Caco-2 (cell line): ENCODE data around the gene CAMKMT. TPM values are rescaled to one million over a fixed set of nuclear protein-coding genes. Genes with fewer than 3 reads are reported as not detected.

ENCODE experiments used
- BruUV-seq: library from RNA; stranded (reverse); fragments of 400-500 nt; replicated peaks from 2 replicates; lab custom pipeline; 2021; lab: Mats Ljungman, UMichigan
- CTCF ChIA-PET: fragments of 300-600 bp; sonication (Branson Sonifier 250); formaldehyde crosslinking; loops from one replicate; lab custom pipeline; 2022; ENCODE audit warnings: antibody characterized with exemption; lab: Charles Lee
- POLR2A ChIA-PET: fragments of 300-600 bp; sonication (Branson Sonifier 250); formaldehyde crosslinking; loops from one replicate; lab custom pipeline; 2022; ENCODE audit warnings: antibody characterized with exemption; lab: Charles Lee
- DNase-seq, 2 experiments: peaks; one replicate each; pipeline versions ENCODE4 v3.0.0 to v3.0.0-alpha.2; 2020 to 2022
- H3K27me3 ChIP-seq: replicated peaks from 2 replicates; pipeline ENCODE4 v1.6.0; 2011; ENCODE audit warnings: low read length; ENCODE audit not compliant: control insufficient read depth, insufficient read depth
- H3K36me3 ChIP-seq: 2 replicates; pipeline ENCODE4 v1.5.1; 2011; ENCODE audit warnings: low read length; ENCODE audit not compliant: control insufficient read depth, insufficient read depth
- H3K4me1 ChIP-seq: fragments of 250-450 bp; sonication (Bioruptor Pico); 2 replicates; pipeline ENCODE4 v1.5.1; 2020; ENCODE audit warnings: mild to moderate bottlenecking
- H3K4me3 ChIP-seq: 2 replicates; pipeline ENCODE4 v1.5.1; 2011; ENCODE audit warnings: low read depth, mild to moderate bottlenecking, control low read depth, low read length
- H3K9me3 ChIP-seq: fragments of 250-450 bp; sonication (Bioruptor Pico); 2 replicates; pipeline ENCODE4 v1.5.1; 2020; ENCODE audit warnings: mild to moderate bottlenecking, moderate library complexity
- H3K27ac Mint-ChIP-seq: one replicate; pipeline ENCODE4 v1.8.0; 2022; ENCODE audit warnings: mixed read lengths; ENCODE audit not compliant: unreplicated experiment
- H3K27me3 Mint-ChIP-seq: one replicate; pipeline ENCODE4 v1.8.0; 2022; ENCODE audit warnings: mixed read lengths; ENCODE audit not compliant: insufficient read depth, unreplicated experiment
- H3K36me3 Mint-ChIP-seq: one replicate; pipeline ENCODE4 v1.8.0; 2022; ENCODE audit warnings: mild to moderate bottlenecking, mixed read lengths; ENCODE audit not compliant: insufficient read depth, unreplicated experiment
- H3K4me1 Mint-ChIP-seq: one replicate; pipeline ENCODE4 v1.8.0; 2022; ENCODE audit warnings: low read depth, mixed read lengths; ENCODE audit not compliant: unreplicated experiment
- H3K4me3 Mint-ChIP-seq: one replicate; pipeline ENCODE4 v1.8.0; 2022; ENCODE audit warnings: mild to moderate bottlenecking, moderate library complexity, mixed read lengths; ENCODE audit not compliant: unreplicated experiment
- H3K9me3 Mint-ChIP-seq: one replicate; pipeline ENCODE4 v1.8.0; 2022; ENCODE audit warnings: mixed read lengths; ENCODE audit not compliant: unreplicated experiment
- CTCF ChIP-seq, 2 experiments: fragments of 200-600 bp in 1 of 2; IDR thresholded peaks; 1 replicate in 1 of 2; 2 replicates in 1 of 2; pipeline versions ENCODE4 v1.5.1 to v1.8.0; 2011 to 2022; ENCODE audit warnings: antibody characterized with exemption in 1 of 2, control low read depth in 1 of 2, inconsistent platforms in 1 of 2, low read depth in 1 of 2, low read length in 1 of 2, mild to moderate bottlenecking in 1 of 2, moderate library complexity in 1 of 2; ENCODE audit not compliant: insufficient read depth in 1 of 2, severe bottlenecking in 1 of 2, unreplicated experiment in 1 of 2
- intact Hi-C: fragments of 100-400 bp; cut with micrococcal nuclease; formaldehyde crosslinking; loops from one replicate; pipeline ENCODE4 v1.10.0; 2022; ENCODE audit not compliant: unreplicated experiment
- total RNA-seq: library from RNA; stranded (reverse); gene quantifications from 2 replicates; pipeline ENCODE4 v1.2.3, GENCODE V29; 2022

The CAMKMT gene
- total RNA-seq, 1 experiment from 2014 or later: 25.2 TPM

- Histone ChIP-seq H3K9me3 (no peaks in the 10 kb centered on the region), H3K36me3 (no peaks in the 10 kb centered on the region), H3K4me1 (peaks cover 15% of the 10 kb centered on the region), H3K4me3 (no peak overlapping the region), H3K27me3 (no peaks in the 10 kb centered on the region)
- ChIA-PET CTCF (interaction anchor here (0.9 kb wide), 1 partner anchor 69 kb away, joined by 5 read pairs; no protein-coding TSS in a partner anchor), POLR2A (no interaction called here)
- TF ChIP-seq CTCF (IDR thresholded peaks at IDR 0.05; ENCODE audit: insufficient read depth in 1 of 2, low read depth in 1 of 2, low read length in 1 of 2, severe bottlenecking in 1 of 2, unreplicated experiment in 1 of 2): no peak
- Mint-ChIP-seq H3K27me3 (no peaks in the 10 kb centered on the region), H3K27ac (peak overlapping the region; percentile 59), H3K36me3 (no peaks in the 10 kb centered on the region), H3K9me3 (no peaks in the 10 kb centered on the region), H3K4me1 (peaks cover 15% of the 10 kb centered on the region), H3K4me3 (no peak overlapping the region)
- intact Hi-C loops: no loop called here
- BruUV-seq: no TSS peak
- DNase-seq: no peak
These were observed 186.7 kb downstream of the CAMKMT start for GRCh38 chr2:44548221-44549098.

- Histone ChIP-seq H3K27me3 (no peaks in the 10 kb centered on the region), H3K4me3 (no peak overlapping the region), H3K9me3 (no peaks in the 10 kb centered on the region), H3K4me1 (peaks cover 15% of the 10 kb centered on the region), H3K36me3 (no peaks in the 10 kb centered on the region)
- POLR2A ChIA-PET: no interaction called here
- intact Hi-C loops: no loop called here
- CTCF ChIA-PET: no interaction called here
- H3K27ac Mint-ChIP-seq: peak overlapping the region; percentile 59
- no peaks in the 10 kb centered on the region for H3K27me3 Mint-ChIP-seq
- BruUV-seq: no TSS peak
- H3K4me3 Mint-ChIP-seq: no peak overlapping the region
- H3K9me3 Mint-ChIP-seq: no peaks in the 10 kb centered on the region
- no peak for TF ChIP-seq CTCF (IDR thresholded peaks at IDR 0.05; ENCODE audit: insufficient read depth in 1 of 2, low read depth in 1 of 2, low read length in 1 of 2, severe bottlenecking in 1 of 2, unreplicated experiment in 1 of 2)
- H3K4me1 Mint-ChIP-seq: peaks cover 15% of the 10 kb centered on the region
- H3K36me3 Mint-ChIP-seq: no peaks in the 10 kb centered on the region
- DNase-seq: no peak
These were observed 187.3 kb downstream of the CAMKMT start for GRCh38 chr2:44549099-44549471.

GRCh38 chr2:44549856-44550255 lies 188.1 kb downstream of the CAMKMT start:
- no peaks in the 10 kb centered on the region for H3K36me3 Mint-ChIP-seq
- TF ChIP-seq CTCF (IDR thresholded peaks at IDR 0.05; ENCODE audit: insufficient read depth in 1 of 2, low read depth in 1 of 2, low read length in 1 of 2, severe bottlenecking in 1 of 2, unreplicated experiment in 1 of 2): no peak
- H3K9me3 Mint-ChIP-seq: no peaks in the 10 kb centered on the region
- ChIA-PET POLR2A (no interaction called here), CTCF (no interaction called here)
- Histone ChIP-seq H3K36me3 (no peaks in the 10 kb centered on the region), H3K4me1 (peaks cover 15% of the 10 kb centered on the region), H3K27me3 (no peaks in the 10 kb centered on the region), H3K4me3 (no peak overlapping the region), H3K9me3 (no peaks in the 10 kb centered on the region)
- DNase-seq: no peak
- peaks cover 15% of the 10 kb centered on the region for H3K4me1 Mint-ChIP-seq
- H3K4me3 Mint-ChIP-seq: no peak overlapping the region
- H3K27me3 Mint-ChIP-seq: no peaks in the 10 kb centered on the region
- H3K27ac Mint-ChIP-seq: no peak overlapping the region
- intact Hi-C loops: no loop called here
- no TSS peak for BruUV-seq
